IMR-90 (cell line): Measurements from ENCODE around the gene CTSO. TPM values are rescaled to one million over a fixed set of nuclear protein-coding genes. Genes with fewer than 3 reads are reported as not detected.
A peak's percentile ranks its signal among the peaks of the same experiment; 100 is the strongest.

Experiments used
- ATAC-seq: fragments of 200-7000 bp; cut with Tn5 transposase; 2 replicates; pipeline ENCODE4 v1.9.1; 2020; ENCODE audit warnings: low read depth, mild to moderate bottlenecking, moderate library complexity
- BruUV-seq: library from RNA; stranded (reverse); fragments of 400-500 nt; replicated peaks from 2 replicates; lab custom pipeline; 2021; lab: Mats Ljungman, UMichigan
- CTCF ChIA-PET: fragments of 300-600 bp; formaldehyde crosslinking; extraction: SDS; loops from one replicate; lab custom pipeline; 2021; ENCODE audit warnings: antibody characterized with exemption; lab: Yijun Ruan, JAX
- POLR2A ChIA-PET: fragments of 300-600 bp; sonication (Branson Sonifier 250); formaldehyde crosslinking; loops from one replicate; lab custom pipeline; 2022; ENCODE audit warnings: antibody characterized with exemption; ENCODE audit not compliant: unreplicated experiment; lab: Charles Lee
- DNase-seq: peaks from one replicate; pipeline ENCODE4 v3.0.0; 2013
- H2AFZ ChIP-seq: replicated peaks from 2 replicates; pipeline ENCODE3; 2013; ENCODE audit warnings: low read length, mild to moderate bottlenecking; ENCODE audit not compliant: poor library complexity
- H2AK5ac ChIP-seq: 2 replicates; pipeline ENCODE4 v1.6.1; 2013; ENCODE audit warnings: low read depth, low read length, inconsistent platforms
- H2AK9ac ChIP-seq: replicated peaks from 2 replicates; pipeline ENCODE3; 2013; ENCODE audit warnings: mild to moderate bottlenecking, low read depth, low read length, moderate library complexity; ENCODE audit not compliant: poor library complexity
- H2BK120ac ChIP-seq: 2 replicates; pipeline ENCODE4 v1.6.1; 2013; ENCODE audit warnings: low read depth, low read length, inconsistent platforms
- H2BK15ac ChIP-seq: 3 replicates; pipeline ENCODE4 v1.6.1; 2013; ENCODE audit warnings: low read depth, low read length, inconsistent platforms
- H2BK20ac ChIP-seq: 2 replicates; pipeline ENCODE4 v1.6.1; 2013; ENCODE audit warnings: low read depth, mild to moderate bottlenecking, inconsistent platforms, low read length, moderate library complexity
- H2BK5ac ChIP-seq: 2 replicates; pipeline ENCODE4 v1.6.1; 2013; ENCODE audit warnings: mild to moderate bottlenecking, low read depth, low read length, inconsistent platforms; ENCODE audit not compliant: poor library complexity, severe bottlenecking
- H3K14ac ChIP-seq: replicated peaks from 2 replicates; pipeline ENCODE4 v1.6.1; 2013; ENCODE audit warnings: low read depth, low read length, inconsistent platforms
- H3K18ac ChIP-seq: 2 replicates; pipeline ENCODE4 v1.6.1; 2013; ENCODE audit warnings: low read depth, low read length, control low read depth
- H3K23ac ChIP-seq: 2 replicates; pipeline ENCODE4 v1.6.1; 2013; ENCODE audit warnings: low read depth, low read length, inconsistent platforms
- H3K27ac ChIP-seq: 2 replicates; pipeline ENCODE4 v1.5.1; 2013; ENCODE audit warnings: mild to moderate bottlenecking, control low read depth, low read length; ENCODE audit not compliant: insufficient read depth
- H3K27me3 ChIP-seq: 2 replicates; pipeline ENCODE4 v1.6.1; 2013; ENCODE audit warnings: low read length; ENCODE audit not compliant: control insufficient read depth, insufficient read depth
- H3K36me3 ChIP-seq: 2 replicates; pipeline ENCODE4 v1.6.1; 2013; ENCODE audit warnings: low read length, mixed read lengths; ENCODE audit not compliant: control insufficient read depth, insufficient read depth
- H3K4ac ChIP-seq: 2 replicates; pipeline ENCODE4 v1.6.1; 2013; ENCODE audit warnings: low read depth, low read length, inconsistent platforms
- H3K4me1 ChIP-seq: 2 replicates; pipeline ENCODE4 v1.6.1; 2013; ENCODE audit warnings: low read length, mixed read lengths; ENCODE audit not compliant: control insufficient read depth, insufficient read depth
- H3K4me2 ChIP-seq: 2 replicates; pipeline ENCODE4 v1.6.1; 2013; ENCODE audit warnings: low read depth, mild to moderate bottlenecking, control low read depth, low read length, moderate library complexity
- H3K4me3 ChIP-seq: 2 replicates; pipeline ENCODE4 v1.5.1; 2013; ENCODE audit warnings: low read depth, mild to moderate bottlenecking, control low read depth, low read length, moderate library complexity; ENCODE audit not compliant: insufficient read depth
- H3K56ac ChIP-seq: 2 replicates; pipeline ENCODE4 v1.6.1; 2013; ENCODE audit warnings: low read length, inconsistent platforms; ENCODE audit not compliant: insufficient read depth; ENCODE audit errors: extremely low read depth
- H3K79me1 ChIP-seq, 2 experiments: 2 replicates each; pipeline ENCODE4 v1.6.1; 2013; ENCODE audit warnings: low read length in 2 of 2, inconsistent platforms in 1 of 2, low read depth in 1 of 2
- H3K9ac ChIP-seq: 2 replicates; pipeline ENCODE4 v1.6.1; 2013; ENCODE audit warnings: low read depth, low read length, control low read depth
- H3K9me1 ChIP-seq: 2 replicates; pipeline ENCODE4 v1.6.1; 2013; ENCODE audit warnings: low read length, inconsistent platforms; ENCODE audit not compliant: insufficient read depth
- H3K9me3 ChIP-seq: 2 replicates; pipeline ENCODE4 v1.6.1; 2013; ENCODE audit warnings: low read length; ENCODE audit not compliant: control insufficient read depth, insufficient read depth
- H4K20me1 ChIP-seq: 2 replicates; pipeline ENCODE4 v1.6.1; 2013; ENCODE audit warnings: low read length, inconsistent platforms; ENCODE audit not compliant: insufficient read depth
- H4K5ac ChIP-seq: 2 replicates; pipeline ENCODE4 v1.6.1; 2013; ENCODE audit warnings: mild to moderate bottlenecking, low read depth, low read length, control low read depth
- H4K8ac ChIP-seq, 2 experiments: 2 replicates each; pipeline ENCODE4 v1.6.1; 2013; ENCODE audit warnings: low read depth in 2 of 2, low read length in 2 of 2, control low read depth in 1 of 2, inconsistent platforms in 1 of 2
- H4K91ac ChIP-seq: 2 replicates; pipeline ENCODE4 v1.6.1; 2013; ENCODE audit warnings: low read depth, low read length, inconsistent platforms; ENCODE audit not compliant: insufficient read depth
- CEBPB ChIP-seq: IDR thresholded peaks from 2 replicates; pipeline ENCODE4 v1.6.1; 2012; ENCODE audit warnings: low read depth, low read length, improper control_type of control experiment
- FOS ChIP-seq: fragments of 150-350 bp; IDR thresholded peaks from 2 replicates; pipeline ENCODE4 v1.6.1; 2016; ENCODE audit warnings: low read depth, low read length
- MAFK ChIP-seq: IDR thresholded peaks from 2 replicates; pipeline ENCODE4 v1.6.1; 2012; ENCODE audit warnings: low read depth, low read length, improper control_type of control experiment
- SMC3 ChIP-seq: fragments of 150-350 bp; IDR thresholded peaks from 2 replicates; pipeline ENCODE4 v1.6.1; 2016; ENCODE audit warnings: low read depth, mild to moderate bottlenecking, antibody characterized with exemption, low read length, moderate library complexity
- WGBS, 2 experiments: methylation state at CpG; one replicate each; pipeline versions ENCODE4 v1.1.5 to v1.1.7; 2013; ENCODE audit warnings: missing lambda C conversion rate in 2 of 2; ENCODE audit not compliant: insufficient read length in 1 of 2; ENCODE audit errors: extremely low coverage in 2 of 2; 5-methylcytosine and 5-hydroxymethylcytosine counted together
- dilution Hi-C: fragments of 300-500 bp; cut with HindIII; formaldehyde crosslinking; loops from one replicate; pipeline ENCODE4 v1.14.3; 2018; ENCODE audit warnings: low sequenced_read_pairs; ENCODE audit not compliant: unreplicated experiment
- in situ Hi-C: fragments of 300-500 bp; cut with MboI; formaldehyde crosslinking; loops from 3 replicates; pipeline ENCODE4 v1.14.3; 2019; ENCODE audit warnings: low sequenced_read_pairs, inconsistent platforms, mixed read lengths
- intact Hi-C: fragments of 100-400 bp; cut with micrococcal nuclease; formaldehyde crosslinking; loops from 2 replicates; pipeline ENCODE4 v1.10.0; 2022
- polyA plus RNA-seq, 3 experiments: library from polyadenylated mRNA; depleted of rRNA; stranded (reverse); fragments of >200 nt; gene quantifications; 2 replicates each; pipeline ENCODE4 v1.2.3, GENCODE V29; 2012; ENCODE audit warnings: low replicate concordance in 1 of 3
- total RNA-seq: library from RNA; depleted of rRNA; stranded (reverse); fragments of >200 nt; gene quantifications from 2 replicates; pipeline ENCODE4 v1.2.3, GENCODE V29; 2012

The CTSO gene
- total and polyA plus RNA-seq, 2 of the 4 experiments (the other 2 are of a cell fraction): 2.9 to 3.9 TPM

- TF ChIP-seq SMC3 (no peak), MAFK (no peak)
Measured at GRCh38 chr4:155954118-155954685, 536 bp upstream of the CTSO start (continued).

DNA sequence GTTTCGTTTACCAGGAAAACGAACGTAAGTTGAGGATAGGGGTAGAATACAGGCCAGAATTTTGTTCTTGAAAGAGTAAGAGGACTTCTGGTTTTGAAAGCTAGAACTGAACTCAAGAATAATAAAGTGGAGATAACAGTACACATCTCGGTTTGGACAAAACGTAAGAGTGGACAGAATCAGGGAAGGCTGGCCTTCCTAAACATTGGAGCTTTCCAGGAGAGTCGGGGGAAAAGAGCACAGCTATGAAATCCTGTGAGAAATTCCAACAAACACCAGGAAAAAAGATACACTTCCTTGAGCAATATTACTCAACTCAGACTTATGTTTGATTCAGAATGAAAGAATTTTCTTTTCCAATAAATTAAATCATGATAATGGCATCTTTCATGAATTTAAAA, 1.2 kb downstream of the CTSO start:
- TF ChIP-seq FOS: no peak
- peak; percentile 61 for TF ChIP-seq CEBPB
- in situ Hi-C loops: loop anchor here (5.0 to 25.0 kb wide), 5 partner anchors 145 to 1010 kb away; partner anchors contain the start of gene PDGFC
- BruUV-seq: no TSS peak
- H3K27me3 ChIP-seq: no peaks in the 10 kb centered on the region
- H3K56ac ChIP-seq: peak overlapping the region; percentile 80
- peak overlapping the region; percentile 54; the same call in 1 of the 2 replicates for H2BK20ac ChIP-seq
- peaks cover 9% of the 10 kb centered on the region for H3K4me1 ChIP-seq
- DNase-seq (peak; percentile 42), ATAC-seq (peak; percentile 21)
- no peaks in the 10 kb centered on the region for H3K9me3 ChIP-seq
- H2AFZ ChIP-seq: peak overlapping the region; percentile 77
- peak overlapping the region; percentile 26; the same call in 1 of the 2 replicates for H4K91ac ChIP-seq
- H3K9me1 ChIP-seq: peaks cover 4% of the 10 kb centered on the region
- dilution Hi-C loops: no loop called here
- H3K36me3 ChIP-seq: no peaks in the 10 kb centered on the region
- H4K8ac ChIP-seq: peak overlapping the region; percentile 42 to 85
- peak overlapping the region; percentile 99 for H3K18ac ChIP-seq
- POLR2A ChIA-PET: no interaction called here
- H4K20me1 ChIP-seq: no peaks in the 10 kb centered on the region
- H2BK120ac ChIP-seq: peak overlapping the region; percentile 64; the same call in 1 of the 2 replicates
- peak overlapping the region; percentile 32; the same call in 1 of the 2 replicates for H3K4me3 ChIP-seq
- no peak overlapping the region for H2AK5ac ChIP-seq
- H2BK5ac ChIP-seq: peak overlapping the region; percentile 84
- peak overlapping the region; percentile 65; the same call in 1 of the 2 replicates for H3K4ac ChIP-seq
- peak overlapping the region; percentile 22; the same call in 2 of the 3 replicates for H2BK15ac ChIP-seq
- H3K27ac ChIP-seq: peak overlapping the region; percentile 79
- H3K23ac ChIP-seq: peak overlapping the region; percentile 36; the same call in 1 of the 2 replicates
- CTCF ChIA-PET: interaction anchor here (0.9 to 2.6 kb wide), 12 partner anchors 9 to 549 kb away, joined by 3 to 42 read pairs (median 5); no protein-coding TSS in a partner anchor
- H3K9ac ChIP-seq: peak overlapping the region; percentile 52; the same call in 1 of the 2 replicates
- H3K79me1 ChIP-seq: no peaks in the 10 kb centered on the region
- intact Hi-C loops: loop anchor here (10.0 kb wide), 1 partner anchor 1012 kb away; no protein-coding TSS in a partner anchor
- H3K4me2 ChIP-seq: peak overlapping the region; percentile 98
- H2AK9ac ChIP-seq: no peak overlapping the region
- H4K5ac ChIP-seq: peak overlapping the region; percentile 99
- H3K14ac ChIP-seq: 0 out of 2 replicates have a peak overlapping the region, but pooled peaks have one; percentile 72
- no CpG with 5 or more reads among the region's 6 CpGs for WGBS, 2 experiments
